Stomach (tissue), 9 donors: ENCODE results near the gene STARD8. TPM values are rescaled to one million over a fixed set of nuclear protein-coding genes. Genes with fewer than 3 reads are reported as not detected.

Experiments
- DNase-seq, 2 donors: peaks; one replicate each; pipeline versions ENCODE4 v3.0.0 to v3.0.0-alpha.2; 2013 to 2019
- H3K27ac ChIP-seq, 5 donors: fragments of 200-600 bp in 4 of 5; sonication (generic) in 4 of 5; one replicate each; pipeline ENCODE4 v1.5.1; 2013 to 2019; ENCODE audit warnings: mild to moderate bottlenecking in 1 of 5, moderate library complexity in 1 of 5
- H3K27me3 ChIP-seq, 3 donors: fragments of 200-600 bp; sonication (generic); one replicate each; pipeline ENCODE4 v1.5.1; 2017 to 2019; ENCODE audit warnings: mixed run types in 1 of 3
- H3K36me3 ChIP-seq, 4 donors: fragments of 200-600 bp; sonication (generic); 1 replicate in 3 of 4; 2 replicates in 1 of 4; pipeline ENCODE4 v1.5.1; 2016 to 2019
- H3K4me1 ChIP-seq, 4 donors: fragments of 200-600 bp; sonication (generic); one replicate each; pipeline ENCODE4 v1.5.1; 2016 to 2019
- H3K4me3 ChIP-seq, 4 donors: fragments of 200-600 bp; sonication (generic) in 3 of 4; one replicate each; pipeline ENCODE4 v1.5.1; 2016 to 2019; ENCODE audit warnings: mild to moderate bottlenecking in 1 of 4
- H3K9me3 ChIP-seq, 4 donors: fragments of 200-600 bp; sonication (generic); one replicate each; pipeline ENCODE4 v1.5.1; 2016 to 2019
- EP300 ChIP-seq: sonication (generic); formaldehyde crosslinking; IDR thresholded peaks from one replicate; pipeline ENCODE4 v1.6.1; 2017; ENCODE audit warnings: antibody characterized with exemption
- POLR2A ChIP-seq, 4 donors: fragments of 450-650 bp; IDR thresholded peaks; one replicate each; pipeline ENCODE4 v1.6.1; 2016; ENCODE audit warnings: antibody characterized with exemption in 4 of 4, control low read depth in 2 of 4, mild to moderate bottlenecking in 1 of 4, moderate library complexity in 1 of 4
- POLR2AphosphoS5 ChIP-seq, 3 donors: sonication (generic); formaldehyde crosslinking; IDR thresholded peaks; one replicate each; pipeline ENCODE4 v1.6.1; 2016; ENCODE audit warnings: antibody characterized with exemption in 3 of 3
- WGBS, 5 donors: extraction: QIAGEN DNeasy Blood & Tissue Kit in 3 of 5; methylation state at CpG; one replicate each; pipeline versions ENCODE4 v1.1.5 to v1.1.7; 2013 to 2018; 5-methylcytosine and 5-hydroxymethylcytosine counted together
- intact Hi-C: fragments of 100-400 bp; cut with DNase I; formaldehyde crosslinking; loops from one replicate; pipeline ENCODE4 v1.15.1; 2023; ENCODE audit warnings: low total_unique reads
- polyA plus RNA-seq, 3 donors: library from polyadenylated mRNA; stranded (reverse); fragments of 200-250 nt; gene quantifications; one replicate each; pipeline ENCODE4 v1.2.3, GENCODE V29; 2013
- total RNA-seq, 5 donors: library from RNA; depleted of rRNA; stranded (reverse); fragments of >200 nt; gene quantifications; one replicate each; pipeline versions ENCODE4 v1.1.0 to v1.2.3, GENCODE V29; 2014 to 2016
- TF ChIP-seq, protein P1 (sequence below), 7 experiments: fragments of 450-650 bp in 4 of 7; fragments of 200-600 bp in 3 of 7; sonication (generic) in 3 of 7; IDR thresholded peaks; one replicate each; pipeline ENCODE4 v1.5.1; 2016 to 2019; ENCODE audit warnings: antibody characterized with exemption in 7 of 7, control low read depth in 2 of 7, mild to moderate bottlenecking in 1 of 7
- donor health status: healthy with polysubstance abuse.
- donor health status: Bipolar disorder and iron deficiency.
- donor health status: healthy.

STARD8 gene
- total and polyA plus RNA-seq, 8 donors: 0.93 to 7.4 (median 2.6) TPM

DNA sequence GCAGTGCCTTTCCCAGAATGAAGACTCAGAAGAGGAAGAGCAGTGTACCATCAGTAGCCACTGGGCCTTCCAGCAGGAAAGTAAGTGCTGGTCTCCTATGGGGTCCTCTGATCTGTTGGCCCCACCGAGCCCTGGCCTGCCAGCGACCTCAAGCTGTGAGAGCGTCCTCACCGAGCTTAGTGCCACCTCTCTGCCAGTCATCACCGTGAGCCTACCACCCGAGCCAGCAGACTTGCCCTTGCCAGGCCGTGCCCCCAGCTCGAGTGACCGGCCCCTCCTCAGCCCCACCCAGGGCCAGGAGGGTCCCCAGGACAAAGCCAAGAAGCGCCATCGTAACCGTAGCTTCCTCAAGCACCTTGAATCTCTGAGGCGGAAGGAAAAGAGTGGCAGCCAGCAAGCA lies 69.7 kb downstream of the STARD8 start:
- intact Hi-C loops: loop anchor here (10.0 kb wide), 1 partner anchor 522 kb away; no protein-coding TSS in a partner anchor
- Histone ChIP-seq H3K4me3 (no peak overlapping the region), H3K27ac (no peak overlapping the region), H3K27me3 (peaks cover 0 to 4% (median 0%) of the 10 kb centered on the region in 3 donors), H3K9me3 (no peaks in the 10 kb centered on the region), H3K36me3 (peaks cover 0 to 35% (median 26%) of the 10 kb centered on the region in 4 donors), H3K4me1 (no peaks in the 10 kb centered on the region)
- TF ChIP-seq POLR2AphosphoS5 (IDR thresholded peaks at IDR 0.05) (no peak), EP300 (no peak), POLR2A (IDR thresholded peaks at IDR 0.05) (no peak)
- TF ChIP-seq, protein P1, sequence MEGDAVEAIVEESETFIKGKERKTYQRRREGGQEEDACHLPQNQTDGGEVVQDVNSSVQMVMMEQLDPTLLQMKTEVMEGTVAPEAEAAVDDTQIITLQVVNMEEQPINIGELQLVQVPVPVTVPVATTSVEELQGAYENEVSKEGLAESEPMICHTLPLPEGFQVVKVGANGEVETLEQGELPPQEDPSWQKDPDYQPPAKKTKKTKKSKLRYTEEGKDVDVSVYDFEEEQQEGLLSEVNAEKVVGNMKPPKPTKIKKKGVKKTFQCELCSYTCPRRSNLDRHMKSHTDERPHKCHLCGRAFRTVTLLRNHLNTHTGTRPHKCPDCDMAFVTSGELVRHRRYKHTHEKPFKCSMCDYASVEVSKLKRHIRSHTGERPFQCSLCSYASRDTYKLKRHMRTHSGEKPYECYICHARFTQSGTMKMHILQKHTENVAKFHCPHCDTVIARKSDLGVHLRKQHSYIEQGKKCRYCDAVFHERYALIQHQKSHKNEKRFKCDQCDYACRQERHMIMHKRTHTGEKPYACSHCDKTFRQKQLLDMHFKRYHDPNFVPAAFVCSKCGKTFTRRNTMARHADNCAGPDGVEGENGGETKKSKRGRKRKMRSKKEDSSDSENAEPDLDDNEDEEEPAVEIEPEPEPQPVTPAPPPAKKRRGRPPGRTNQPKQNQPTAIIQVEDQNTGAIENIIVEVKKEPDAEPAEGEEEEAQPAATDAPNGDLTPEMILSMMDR (IDR thresholded peaks at IDR 0.05): no peak
- WGBS, 5 donors: 83 to 97% (median 90%) methylated on average over 13 of the region's 13 CpGs; no CpG with 5 or more reads in 1 of the 5 donors
- DNase-seq: peak in 1 of 2 donors; percentile 11

DNA sequence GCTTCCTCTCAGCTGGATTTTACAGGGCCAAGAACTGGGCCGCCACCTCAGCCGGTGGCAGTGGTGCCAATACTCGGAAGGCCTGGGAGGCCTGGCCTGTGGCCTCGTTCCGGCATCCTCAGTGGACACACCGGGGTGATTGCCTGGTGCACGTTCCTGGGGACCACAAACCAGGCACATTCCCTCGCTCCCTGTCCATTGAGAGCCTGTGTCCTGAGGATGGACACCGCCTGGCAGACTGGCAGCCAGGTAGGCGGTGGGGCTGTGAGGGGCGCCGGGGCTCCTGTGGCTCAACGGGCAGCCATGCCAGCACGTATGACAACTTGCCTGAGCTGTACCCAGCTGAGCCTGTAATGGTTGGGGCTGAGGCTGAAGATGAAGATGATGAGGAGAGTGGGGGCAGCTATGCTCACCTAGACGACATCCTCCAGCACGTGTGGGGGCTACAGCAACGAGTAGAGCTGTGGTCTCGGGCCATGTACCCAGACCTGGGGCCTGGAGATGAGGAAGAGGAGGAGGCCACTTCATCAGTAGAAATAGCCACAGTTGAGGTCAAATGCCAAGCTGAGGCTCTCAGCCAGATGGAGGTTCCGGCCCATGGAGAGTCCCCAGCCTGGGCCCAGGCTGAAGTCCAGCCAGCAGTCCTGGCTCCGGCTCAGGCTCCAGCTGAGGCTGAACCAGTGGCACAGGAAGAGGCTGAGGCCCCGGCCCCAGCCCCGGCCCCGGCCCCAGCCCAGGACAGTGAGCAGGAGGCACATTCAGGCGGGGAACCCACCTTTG lies 70.4 kb downstream of the STARD8 start:
- Histone ChIP-seq H3K27ac (no peak overlapping the region), H3K36me3 (peaks cover 0 to 42% (median 28%) of the 10 kb centered on the region in 4 donors), H3K9me3 (no peaks in the 10 kb centered on the region), H3K27me3 (no peaks in the 10 kb centered on the region), H3K4me3 (no peak overlapping the region), H3K4me1 (no peaks in the 10 kb centered on the region)
- WGBS, 5 donors: 80 to 94% (median 93%) methylated on average over 4 to 24 of the region's 24 CpGs
- DNase-seq: peak in 1 of 2 donors; percentile 13
- intact Hi-C loops: loop anchor here (10.0 kb wide), 1 partner anchor 523 kb away; no protein-coding TSS in a partner anchor
- TF ChIP-seq POLR2A (IDR thresholded peaks at IDR 0.05): no peak
- TF ChIP-seq, protein P1 (IDR thresholded peaks at IDR 0.05): no peak
- no peak for TF ChIP-seq POLR2AphosphoS5 (IDR thresholded peaks at IDR 0.05)
- no peak for TF ChIP-seq EP300

DNA sequence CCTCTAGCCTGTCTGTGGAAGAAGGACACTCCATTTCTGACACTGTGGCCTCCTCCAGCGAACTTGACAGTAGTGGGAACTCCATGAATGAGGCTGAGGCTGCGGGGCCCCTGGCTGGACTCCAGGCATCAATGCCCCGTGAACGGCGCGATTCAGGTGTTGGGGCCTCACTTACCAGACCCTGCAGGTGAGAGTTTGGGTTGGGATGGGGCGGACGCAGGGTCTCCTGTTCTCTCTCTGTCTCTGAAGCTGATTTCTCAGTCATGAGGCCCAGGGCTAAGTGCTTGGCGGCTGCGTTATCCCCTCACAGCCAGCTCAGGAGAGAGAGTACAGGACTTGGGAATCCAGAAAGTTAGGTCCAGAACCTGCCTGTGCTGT lies 71.0 kb downstream of the STARD8 start:
- H3K36me3 ChIP-seq: peaks cover 0 to 46% (median 34%) of the 10 kb centered on the region in 4 donors
- H3K9me3 ChIP-seq: no peaks in the 10 kb centered on the region
- 83 to 97% (median 95%) methylated on average over 6 to 10 of the region's 10 CpGs for WGBS, 5 donors
- TF ChIP-seq, protein P1 (IDR thresholded peaks at IDR 0.05): no peak
- TF ChIP-seq EP300 (no peak), POLR2A (IDR thresholded peaks at IDR 0.05) (no peak), POLR2AphosphoS5 (IDR thresholded peaks at IDR 0.05) (no peak)
- intact Hi-C loops: loop anchor here (10.0 kb wide), 1 partner anchor 524 kb away; no protein-coding TSS in a partner anchor
- no peak overlapping the region for H3K27ac ChIP-seq
- H3K4me1 ChIP-seq: no peaks in the 10 kb centered on the region
- no peaks in the 10 kb centered on the region for H3K27me3 ChIP-seq
- peak in 1 of 2 donors; percentile 16 for DNase-seq
- no peak overlapping the region for H3K4me3 ChIP-seq

DNA sequence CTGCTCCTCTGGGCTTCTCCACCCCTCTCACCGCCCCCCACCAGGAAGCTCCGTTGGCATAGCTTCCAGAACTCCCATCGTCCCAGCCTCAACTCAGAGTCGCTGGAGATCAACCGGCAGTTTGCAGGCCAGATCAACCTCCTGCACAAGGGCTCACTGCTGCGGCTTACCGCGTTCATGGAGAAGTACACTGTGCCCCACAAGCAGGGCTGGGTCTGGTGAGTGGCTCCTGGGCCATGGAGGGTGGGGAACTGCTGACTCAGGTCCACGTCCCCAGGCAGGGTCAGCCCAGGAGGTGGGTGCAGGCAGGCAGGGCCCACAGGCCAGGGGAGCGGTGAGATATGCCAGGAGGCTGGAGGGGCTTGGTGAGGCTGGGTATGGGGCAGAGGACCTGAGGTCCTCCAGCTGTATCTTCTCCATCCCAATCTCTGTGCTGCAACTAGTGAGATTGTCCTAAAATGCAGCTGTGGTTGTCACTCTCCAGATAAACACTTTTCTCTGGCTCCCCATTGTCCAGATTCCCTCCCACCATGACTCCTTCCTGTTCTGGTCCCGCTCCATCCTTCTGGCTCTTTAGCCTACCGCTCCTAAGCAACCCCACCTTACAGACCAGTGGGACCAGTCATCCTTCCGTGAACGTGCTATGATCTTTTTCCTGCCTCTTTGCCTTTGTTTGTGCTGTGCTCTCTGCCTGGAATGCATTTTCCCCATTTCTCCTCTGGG lies 71.9 kb downstream of the STARD8 start:
- intact Hi-C loops: loop anchor here (10.0 kb wide), 1 partner anchor 525 kb away; no protein-coding TSS in a partner anchor
- peaks cover 0 to 52% (median 37%) of the 10 kb centered on the region in 4 donors for H3K36me3 ChIP-seq
- no peaks in the 10 kb centered on the region for H3K4me1 ChIP-seq
- H3K27me3 ChIP-seq: peaks cover 0 to 2% (median 0%) of the 10 kb centered on the region in 3 donors
- no peaks in the 10 kb centered on the region for H3K9me3 ChIP-seq
- peak in 1 of 2 donors; percentile 17 for DNase-seq
- 78 to 92% (median 84%) methylated on average over 6 to 14 of the region's 14 CpGs for WGBS, 5 donors
- no peak overlapping the region for H3K4me3 ChIP-seq
- no peak overlapping the region for H3K27ac ChIP-seq
- TF ChIP-seq EP300 (no peak), POLR2A (IDR thresholded peaks at IDR 0.05) (no peak)
- TF ChIP-seq, protein P1 (IDR thresholded peaks at IDR 0.05): no peak
